Caco-2 (cell line): ENCODE results near the gene ADGRE1. TPM values are rescaled to one million over a fixed set of nuclear protein-coding genes. Genes with fewer than 3 reads are reported as not detected.

Source experiments
- BruUV-seq: library from RNA; stranded (reverse); fragments of 400-500 nt; replicated peaks from 2 replicates; lab custom pipeline; 2021; lab: Mats Ljungman, UMichigan
- CTCF ChIA-PET: fragments of 300-600 bp; sonication (Branson Sonifier 250); formaldehyde crosslinking; loops from one replicate; lab custom pipeline; 2022; ENCODE audit warnings: antibody characterized with exemption; lab: Charles Lee
- POLR2A ChIA-PET: fragments of 300-600 bp; sonication (Branson Sonifier 250); formaldehyde crosslinking; loops from one replicate; lab custom pipeline; 2022; ENCODE audit warnings: antibody characterized with exemption; lab: Charles Lee
- DNase-seq, 2 experiments: peaks; one replicate each; pipeline versions ENCODE4 v3.0.0 to v3.0.0-alpha.2; 2020 to 2022
- H3K27me3 ChIP-seq: replicated peaks from 2 replicates; pipeline ENCODE4 v1.6.0; 2011; ENCODE audit warnings: low read length; ENCODE audit not compliant: control insufficient read depth, insufficient read depth
- H3K36me3 ChIP-seq: 2 replicates; pipeline ENCODE4 v1.5.1; 2011; ENCODE audit warnings: low read length; ENCODE audit not compliant: control insufficient read depth, insufficient read depth
- H3K4me1 ChIP-seq: fragments of 250-450 bp; sonication (Bioruptor Pico); 2 replicates; pipeline ENCODE4 v1.5.1; 2020; ENCODE audit warnings: mild to moderate bottlenecking
- H3K4me3 ChIP-seq: 2 replicates; pipeline ENCODE4 v1.5.1; 2011; ENCODE audit warnings: low read depth, mild to moderate bottlenecking, control low read depth, low read length
- H3K9me3 ChIP-seq: fragments of 250-450 bp; sonication (Bioruptor Pico); 2 replicates; pipeline ENCODE4 v1.5.1; 2020; ENCODE audit warnings: mild to moderate bottlenecking, moderate library complexity
- H3K27ac Mint-ChIP-seq: one replicate; pipeline ENCODE4 v1.8.0; 2022; ENCODE audit warnings: mixed read lengths; ENCODE audit not compliant: unreplicated experiment
- H3K27me3 Mint-ChIP-seq: one replicate; pipeline ENCODE4 v1.8.0; 2022; ENCODE audit warnings: mixed read lengths; ENCODE audit not compliant: insufficient read depth, unreplicated experiment
- H3K36me3 Mint-ChIP-seq: one replicate; pipeline ENCODE4 v1.8.0; 2022; ENCODE audit warnings: mild to moderate bottlenecking, mixed read lengths; ENCODE audit not compliant: insufficient read depth, unreplicated experiment
- H3K4me1 Mint-ChIP-seq: one replicate; pipeline ENCODE4 v1.8.0; 2022; ENCODE audit warnings: low read depth, mixed read lengths; ENCODE audit not compliant: unreplicated experiment
- H3K4me3 Mint-ChIP-seq: one replicate; pipeline ENCODE4 v1.8.0; 2022; ENCODE audit warnings: mild to moderate bottlenecking, moderate library complexity, mixed read lengths; ENCODE audit not compliant: unreplicated experiment
- H3K9me3 Mint-ChIP-seq: one replicate; pipeline ENCODE4 v1.8.0; 2022; ENCODE audit warnings: mixed read lengths; ENCODE audit not compliant: unreplicated experiment
- CTCF ChIP-seq, 2 experiments: fragments of 200-600 bp in 1 of 2; IDR thresholded peaks; 1 replicate in 1 of 2; 2 replicates in 1 of 2; pipeline versions ENCODE4 v1.5.1 to v1.8.0; 2011 to 2022; ENCODE audit warnings: antibody characterized with exemption in 1 of 2, control low read depth in 1 of 2, inconsistent platforms in 1 of 2, low read depth in 1 of 2, low read length in 1 of 2, mild to moderate bottlenecking in 1 of 2, moderate library complexity in 1 of 2; ENCODE audit not compliant: insufficient read depth in 1 of 2, severe bottlenecking in 1 of 2, unreplicated experiment in 1 of 2
- intact Hi-C: fragments of 100-400 bp; cut with micrococcal nuclease; formaldehyde crosslinking; loops from one replicate; pipeline ENCODE4 v1.10.0; 2022; ENCODE audit not compliant: unreplicated experiment
- total RNA-seq: library from RNA; stranded (reverse); gene quantifications from 2 replicates; pipeline ENCODE4 v1.2.3, GENCODE V29; 2022

The ADGRE1 gene
- total RNA-seq, 1 experiment from 2014 or later, result not detected

- no peak for DNase-seq
- no peaks in the 10 kb centered on the region for H3K36me3 Mint-ChIP-seq
- H3K4me1 Mint-ChIP-seq, result no peaks in the 10 kb centered on the region
- no peak overlapping the region for H3K27ac Mint-ChIP-seq
- Histone ChIP-seq H3K4me1 (no peaks in the 10 kb centered on the region), H3K9me3 (peaks cover 3% of the 10 kb centered on the region), H3K36me3 (no peaks in the 10 kb centered on the region), H3K4me3 (no peak overlapping the region), H3K27me3 (no peaks in the 10 kb centered on the region)
- H3K4me3 Mint-ChIP-seq, result no peak overlapping the region
- BruUV-seq, result no TSS peak
- ChIA-PET POLR2A (no interaction called here), CTCF (no interaction called here)
- no peaks in the 10 kb centered on the region for H3K27me3 Mint-ChIP-seq
- no peak for TF ChIP-seq CTCF (IDR thresholded peaks at IDR 0.05; ENCODE audit: insufficient read depth in 1 of 2, low read depth in 1 of 2, low read length in 1 of 2, severe bottlenecking in 1 of 2, unreplicated experiment in 1 of 2)
- intact Hi-C loops, result no loop called here
- peaks cover 29% of the 10 kb centered on the region for H3K9me3 Mint-ChIP-seq
These were observed 24.1 kb downstream of the ADGRE1 start for GRCh38 chr19:6911523-6911922.

- peaks cover 3% of the 10 kb centered on the region for H3K27me3 Mint-ChIP-seq
- H3K4me3 Mint-ChIP-seq, result no peak overlapping the region
- peaks cover 5% of the 10 kb centered on the region for H3K36me3 Mint-ChIP-seq
- H3K4me1 ChIP-seq, result no peaks in the 10 kb centered on the region
- no peaks in the 10 kb centered on the region for H3K27me3 ChIP-seq
- DNase-seq, result no peak
- H3K9me3 ChIP-seq, result no peaks in the 10 kb centered on the region; the same call in 1 of the 2 replicates
- H3K27ac Mint-ChIP-seq, result no peak overlapping the region
- CTCF ChIA-PET, result no interaction called here
- POLR2A ChIA-PET, result no interaction called here
- no peak for TF ChIP-seq CTCF (IDR thresholded peaks at IDR 0.05; ENCODE audit: insufficient read depth in 1 of 2, low read depth in 1 of 2, low read length in 1 of 2, severe bottlenecking in 1 of 2, unreplicated experiment in 1 of 2)
- no peak overlapping the region for H3K4me3 ChIP-seq
- H3K9me3 Mint-ChIP-seq, result peaks cover 33% of the 10 kb centered on the region
- intact Hi-C loops, result no loop called here
- no peaks in the 10 kb centered on the region for H3K4me1 Mint-ChIP-seq
- H3K36me3 ChIP-seq, result no peaks in the 10 kb centered on the region
- no TSS peak for BruUV-seq
These were observed 26.9 kb downstream of the ADGRE1 start for GRCh38 chr19:6914321-6914720.

- H3K27ac Mint-ChIP-seq, result no peak overlapping the region
- CTCF ChIA-PET, result no interaction called here
- intact Hi-C loops, result no loop called here
- Histone ChIP-seq H3K9me3 (no peaks in the 10 kb centered on the region; the same call in 1 of the 2 replicates), H3K36me3 (no peaks in the 10 kb centered on the region), H3K4me1 (no peaks in the 10 kb centered on the region), H3K27me3 (no peaks in the 10 kb centered on the region), H3K4me3 (no peak overlapping the region)
- H3K36me3 Mint-ChIP-seq, result peaks cover 5% of the 10 kb centered on the region
- H3K9me3 Mint-ChIP-seq, result peaks cover 24% of the 10 kb centered on the region
- no peak overlapping the region for H3K4me3 Mint-ChIP-seq
- H3K4me1 Mint-ChIP-seq, result no peaks in the 10 kb centered on the region
- POLR2A ChIA-PET, result no interaction called here
- BruUV-seq, result no TSS peak
- no peak for DNase-seq
- TF ChIP-seq CTCF (IDR thresholded peaks at IDR 0.05; ENCODE audit: insufficient read depth in 1 of 2, low read depth in 1 of 2, low read length in 1 of 2, severe bottlenecking in 1 of 2, unreplicated experiment in 1 of 2), result no peak
- H3K27me3 Mint-ChIP-seq, result peaks cover 3% of the 10 kb centered on the region
These were observed 29.6 kb downstream of the ADGRE1 start for GRCh38 chr19:6916952-6917351.
